ENCODE measurements around the gene SLC17A8. TPM values are rescaled to one million over a fixed set of nuclear protein-coding genes. Genes with fewer than 3 reads are reported as not detected.

SLC17A8 gene
- total and polyA plus RNA-seq, 2 experiments from 2014 or later: not detected

GRCh38 chr12:100437038-100437841, 80.4 kb downstream of the SLC17A8 start:
- no peaks in the 10 kb centered on the region for H3K36me3 ChIP-seq

GRCh38 chr12:100439797-100440196, 82.9 kb downstream of the SLC17A8 start:
- no peak for DNase-seq (ENCODE audit: low read depth in 1 of 2, low spot score in 1 of 2)
- Histone ChIP-seq H3K4me1 (ENCODE audit: low read depth) (no peaks in the 10 kb centered on the region), H3K9me3 (ENCODE audit: low read depth) (no peaks in the 10 kb centered on the region), H3K4me3 (no peak overlapping the region), H3K36me3 (no peaks in the 10 kb centered on the region), H3K27ac (no peak overlapping the region), H3K27me3 (no peaks in the 10 kb centered on the region)
- TF ChIP-seq CTCF (IDR thresholded peaks at IDR 0.05; ENCODE audit: low read depth, low read length): no peak

More at GRCh38 chr12:100437038-100437841, 80.4 kb downstream of the SLC17A8 start:
- H3K4me1 ChIP-seq (ENCODE audit: low read depth): no peaks in the 10 kb centered on the region
- no peaks in the 10 kb centered on the region for H3K9me3 ChIP-seq (ENCODE audit: low read depth)
- no peak for TF ChIP-seq CTCF (IDR thresholded peaks at IDR 0.05; ENCODE audit: low read depth, low read length)
- H3K4me3 ChIP-seq: no peak overlapping the region
- no peak overlapping the region for H3K27ac ChIP-seq
- no peak for DNase-seq (ENCODE audit: low read depth in 1 of 2, low spot score in 1 of 2)
- H3K27me3 ChIP-seq: no peaks in the 10 kb centered on the region

GRCh38 chr12:100442403-100442802, 85.5 kb downstream of the SLC17A8 start:
- H3K4me3 ChIP-seq: no peak overlapping the region
- no peaks in the 10 kb centered on the region for H3K36me3 ChIP-seq
- H3K27ac ChIP-seq: no peak overlapping the region
- no peaks in the 10 kb centered on the region for H3K9me3 ChIP-seq (ENCODE audit: low read depth)
- TF ChIP-seq CTCF (IDR thresholded peaks at IDR 0.05; ENCODE audit: low read depth, low read length): no peak
- H3K27me3 ChIP-seq: no peaks in the 10 kb centered on the region
- no peaks in the 10 kb centered on the region for H3K4me1 ChIP-seq (ENCODE audit: low read depth)
- DNase-seq (ENCODE audit: low read depth in 1 of 2, low spot score in 1 of 2): no peak

GRCh38 chr12:100443434-100443833, 86.6 kb downstream of the SLC17A8 start:
- Histone ChIP-seq H3K4me1 (ENCODE audit: low read depth) (no peaks in the 10 kb centered on the region), H3K27ac (no peak overlapping the region), H3K36me3 (no peaks in the 10 kb centered on the region), H3K9me3 (ENCODE audit: low read depth) (no peaks in the 10 kb centered on the region), H3K27me3 (no peaks in the 10 kb centered on the region), H3K4me3 (no peak overlapping the region)
- TF ChIP-seq CTCF (IDR thresholded peaks at IDR 0.05; ENCODE audit: low read depth, low read length): no peak
- peak in 1 of 2 donors; percentile 4 for DNase-seq (ENCODE audit: low read depth in 1 of 2, low spot score in 1 of 2)

- no peak overlapping the region for H3K4me3 ChIP-seq
- peak in 1 of 2 donors; percentile 39 for DNase-seq (ENCODE audit: low read depth in 1 of 2, low spot score in 1 of 2)
Measured at GRCh38 chr12:100445081-100445481, 88.2 kb downstream of the SLC17A8 start.

More at GRCh38 chr12:100445081-100445481, 88.2 kb downstream of the SLC17A8 start:
- Histone ChIP-seq H3K9me3 (ENCODE audit: low read depth) (no peaks in the 10 kb centered on the region), H3K36me3 (no peaks in the 10 kb centered on the region), H3K27me3 (no peaks in the 10 kb centered on the region), H3K27ac (no peak overlapping the region), H3K4me1 (ENCODE audit: low read depth) (no peaks in the 10 kb centered on the region)
- TF ChIP-seq CTCF (IDR thresholded peaks at IDR 0.05; ENCODE audit: low read depth, low read length): no peak
